ENCODE results near the gene CYTH4. TPM values are rescaled to one million over a fixed set of nuclear protein-coding genes. Genes with fewer than 3 reads are reported as not detected.

The CYTH4 gene
- total and polyA plus RNA-seq, 12 donors: 4.7 to 80.7 (median 22.1) TPM

DNA sequence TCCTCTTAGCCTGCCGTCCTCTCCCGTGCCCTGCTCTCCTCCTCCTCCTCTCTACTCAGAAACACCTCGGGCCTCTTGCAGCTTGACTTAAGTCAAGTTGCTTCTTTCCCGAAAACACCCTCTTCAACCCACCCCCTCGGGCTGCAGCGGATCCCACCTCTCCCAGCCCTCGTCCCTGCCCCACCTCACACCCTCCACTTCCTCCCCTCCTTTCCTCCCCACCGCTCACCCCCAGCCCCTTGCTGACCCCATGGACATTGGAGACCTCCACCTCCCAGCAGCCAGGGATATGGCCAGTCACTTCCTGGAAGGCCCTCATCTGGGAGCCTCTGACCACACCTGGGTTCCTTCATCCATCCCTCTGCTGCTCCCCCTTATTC lies 8.5 kb upstream of the CYTH4 start:
- Histone ChIP-seq H3K36me3 (replicated peaks in 1 of 2) (no peaks in the 10 kb centered on the region), H3K27ac (no peak overlapping the region), H3K27me3 (no peaks in the 10 kb centered on the region), H3K9me3 (replicated peaks in 1 of 3) (no peaks in the 10 kb centered on the region), H3K4me3 (no peak overlapping the region), H3K4me1 (replicated peaks in 1 of 2) (no peaks in the 10 kb centered on the region)
- intact Hi-C loops (cut with DNase I): loop anchor here in 1 of 2 donors (5.0 kb wide), 1 partner anchor 178 kb away; no protein-coding TSS in a partner anchor
- TF ChIP-seq, protein P1, sequence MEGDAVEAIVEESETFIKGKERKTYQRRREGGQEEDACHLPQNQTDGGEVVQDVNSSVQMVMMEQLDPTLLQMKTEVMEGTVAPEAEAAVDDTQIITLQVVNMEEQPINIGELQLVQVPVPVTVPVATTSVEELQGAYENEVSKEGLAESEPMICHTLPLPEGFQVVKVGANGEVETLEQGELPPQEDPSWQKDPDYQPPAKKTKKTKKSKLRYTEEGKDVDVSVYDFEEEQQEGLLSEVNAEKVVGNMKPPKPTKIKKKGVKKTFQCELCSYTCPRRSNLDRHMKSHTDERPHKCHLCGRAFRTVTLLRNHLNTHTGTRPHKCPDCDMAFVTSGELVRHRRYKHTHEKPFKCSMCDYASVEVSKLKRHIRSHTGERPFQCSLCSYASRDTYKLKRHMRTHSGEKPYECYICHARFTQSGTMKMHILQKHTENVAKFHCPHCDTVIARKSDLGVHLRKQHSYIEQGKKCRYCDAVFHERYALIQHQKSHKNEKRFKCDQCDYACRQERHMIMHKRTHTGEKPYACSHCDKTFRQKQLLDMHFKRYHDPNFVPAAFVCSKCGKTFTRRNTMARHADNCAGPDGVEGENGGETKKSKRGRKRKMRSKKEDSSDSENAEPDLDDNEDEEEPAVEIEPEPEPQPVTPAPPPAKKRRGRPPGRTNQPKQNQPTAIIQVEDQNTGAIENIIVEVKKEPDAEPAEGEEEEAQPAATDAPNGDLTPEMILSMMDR (IDR thresholded peaks at IDR 0.05): no peak
- TF ChIP-seq POLR2A (IDR thresholded peaks at IDR 0.05): no peak
- WGBS, 4 donors: 80 to 83% (median 81%) methylated on average over 7 to 8 of the region's 8 CpGs
- DNase-seq: no peak

DNA sequence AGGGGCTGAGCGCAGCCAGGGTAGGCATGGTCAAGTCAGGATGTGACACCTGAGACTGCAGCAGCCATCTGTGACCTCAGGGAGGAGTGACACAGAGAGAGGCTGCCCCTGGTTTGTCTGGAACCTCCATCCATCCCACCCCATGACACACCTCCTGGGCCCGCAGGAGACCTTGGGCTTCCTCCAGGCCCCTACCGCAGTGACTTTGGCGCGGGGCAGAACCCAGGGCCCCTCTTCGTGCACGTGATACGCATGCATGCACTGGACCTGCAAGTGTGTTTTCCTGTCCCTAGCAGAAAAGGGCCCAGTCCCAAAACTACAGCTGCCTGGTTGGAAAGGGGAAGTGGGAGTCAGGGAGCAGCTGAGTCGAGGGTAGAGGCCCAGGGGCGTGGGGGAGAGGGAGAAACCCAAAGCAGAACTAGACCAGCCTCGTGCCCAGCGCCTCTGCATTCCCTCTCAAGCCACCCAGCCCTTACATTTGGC lies 7.9 kb upstream of the CYTH4 start:
- TF ChIP-seq, protein P1 (IDR thresholded peaks at IDR 0.05): no peak
- no peak for TF ChIP-seq POLR2A (IDR thresholded peaks at IDR 0.05)
- no peaks in the 10 kb centered on the region for H3K27me3 ChIP-seq
- WGBS, 4 donors: 58 to 75% (median 73%) methylated on average over 5 to 12 of the region's 12 CpGs
- no peaks in the 10 kb centered on the region for H3K36me3 ChIP-seq (replicated peaks in 1 of 2)
- DNase-seq: peak in 6 of 7 donors; percentile 45 to 71 (median 64)
- H3K9me3 ChIP-seq (replicated peaks in 1 of 3): no peaks in the 10 kb centered on the region
- intact Hi-C loops (cut with DNase I): loop anchor here in 1 of 2 donors (5.0 kb wide), 1 partner anchor 178 kb away; no protein-coding TSS in a partner anchor
- no peak overlapping the region for H3K4me3 ChIP-seq
- no peaks in the 10 kb centered on the region for H3K4me1 ChIP-seq (replicated peaks in 1 of 2)
- peak overlapping the region in 1 of 5 donors; percentile 70 for H3K27ac ChIP-seq

DNA sequence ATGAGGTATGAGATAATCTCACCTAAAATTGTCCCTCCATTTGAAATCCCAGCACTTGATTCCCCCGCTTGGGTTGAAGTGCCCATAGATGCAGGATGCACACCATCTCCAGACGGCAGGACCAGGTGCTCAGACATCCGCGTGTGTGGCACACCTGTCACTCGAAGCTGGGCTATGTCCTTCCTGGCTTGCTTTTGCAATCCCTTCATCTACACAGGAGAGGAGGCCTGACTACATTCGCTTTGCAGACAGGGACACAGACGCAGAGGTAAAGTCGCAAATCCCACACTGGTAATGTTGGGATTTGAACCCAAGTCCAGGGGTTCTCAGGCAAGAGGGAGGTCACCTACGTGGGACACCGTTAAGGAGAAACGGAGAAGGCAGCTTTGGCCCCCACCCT lies 7.2 kb upstream of the CYTH4 start:
- TF ChIP-seq, protein P1 (IDR thresholded peaks at IDR 0.05): no peak
- no peak for TF ChIP-seq POLR2A (IDR thresholded peaks at IDR 0.05)
- Histone ChIP-seq H3K36me3 (replicated peaks in 1 of 2) (no peaks in the 10 kb centered on the region), H3K9me3 (replicated peaks in 1 of 3) (no peaks in the 10 kb centered on the region), H3K27ac (peak overlapping the region in 1 of 5 donors; percentile 70), H3K4me1 (replicated peaks in 1 of 2) (no peaks in the 10 kb centered on the region), H3K27me3 (no peaks in the 10 kb centered on the region), H3K4me3 (no peak overlapping the region)
- intact Hi-C loops (cut with DNase I): no loop called here
- DNase-seq: no peak
- 85 to 91% (median 87%) methylated on average over 11 of the region's 11 CpGs for WGBS, 4 donors

DNA sequence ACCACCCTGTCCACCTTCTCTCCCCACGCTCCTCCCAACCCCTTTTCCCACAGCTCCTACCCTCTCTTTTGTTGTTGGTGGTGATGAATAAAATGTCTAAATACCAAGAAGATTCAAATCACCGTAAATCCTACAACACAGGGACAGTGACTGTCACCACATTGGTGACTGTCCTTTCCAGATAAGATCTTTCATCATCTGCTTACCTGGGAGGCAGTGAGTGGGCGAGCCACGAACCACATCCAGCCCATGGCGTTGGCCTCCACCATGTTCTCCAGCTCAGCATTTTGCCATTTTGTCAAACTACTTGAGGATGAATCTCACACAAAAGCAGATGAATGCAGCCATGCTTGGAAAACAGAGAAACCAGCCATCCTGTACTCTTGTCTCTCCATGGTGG lies 6.7 kb upstream of the CYTH4 start:
- Histone ChIP-seq H3K27me3 (no peaks in the 10 kb centered on the region), H3K4me1 (replicated peaks in 1 of 2) (no peaks in the 10 kb centered on the region)
- 76 to 89% (median 78%) methylated on average over 5 of the region's 5 CpGs for WGBS, 4 donors

More for the DNA sequence above, 6.7 kb upstream of the CYTH4 start:
- intact Hi-C loops (cut with DNase I): no loop called here
- Histone ChIP-seq H3K4me3 (no peak overlapping the region), H3K27ac (no peak overlapping the region), H3K9me3 (replicated peaks in 1 of 3) (no peaks in the 10 kb centered on the region), H3K36me3 (replicated peaks in 1 of 2) (no peaks in the 10 kb centered on the region)
- DNase-seq: no peak
- TF ChIP-seq, protein P1 (IDR thresholded peaks at IDR 0.05): no peak
- no peak for TF ChIP-seq POLR2A (IDR thresholded peaks at IDR 0.05)
